HG02973 (cell line): ENCODE results near the gene RTN4RL2.

ENCODE experiments used
- ATAC-seq: cut with Tn5 transposase; IDR thresholded peaks from one replicate; pipeline ENCODE4 v1.9.1; 2021; ENCODE audit warnings: moderate library complexity; ENCODE audit not compliant: unreplicated experiment

The RTN4RL2 gene

GRCh38 chr11:57523419-57523818, 63.1 kb downstream of the RTN4RL2 start:
- no peak for ATAC-seq
